H1 (cell line): ENCODE measurements around the gene ANAPC2. TPM values are rescaled to one million over a fixed set of nuclear protein-coding genes. Genes with fewer than 3 reads are reported as not detected.

Experiments
- HDAC6 ChIP-seq: IDR thresholded peaks from one replicate; pipeline ENCODE4 v1.7.1; 2012; ENCODE audit warnings: low read depth, mild to moderate bottlenecking, inconsistent platforms, low read length, moderate library complexity
- polyA plus RNA-seq, 7 experiments: library from polyadenylated mRNA; depleted of rRNA in 3 of 7; stranded (reverse) in 5 of 7; unstranded in 2 of 7; fragments of >200 nt in 5 of 7; fragments of 200-250 nt in 2 of 7; gene quantifications; 1 replicate in 5 of 7; 2 replicates in 1 of 7; 4 replicates in 1 of 7; pipeline versions ENCODE4 v1.2.1 to v1.2.3, GENCODE V29; 2011 to 2013; ENCODE audit warnings: missing spikeins in 2 of 7, mixed read lengths in 2 of 7
- total RNA-seq: library from RNA; stranded (reverse); fragmentation: NEBNext Ultra II Directional; extraction: Animal tissue kit (Norgen Biotek cat#: 25700); gene quantifications from 2 replicates; pipeline ENCODE4 v1.2.1, GENCODE V29; 2021
- TF ChIP-seq, protein P1 (sequence below): IDR thresholded peaks from 2 replicates; pipeline ENCODE4 v1.6.1; 2011; ENCODE audit warnings: low read depth, mild to moderate bottlenecking, low read length; ENCODE audit not compliant: insufficient read depth

ANAPC2 gene
- total and polyA plus RNA-seq, 2 of the 8 experiments (the other 6 are each of a cell fraction or from before 2014, with no cell fraction given), result 30.2 to 37.7 TPM

DNA sequence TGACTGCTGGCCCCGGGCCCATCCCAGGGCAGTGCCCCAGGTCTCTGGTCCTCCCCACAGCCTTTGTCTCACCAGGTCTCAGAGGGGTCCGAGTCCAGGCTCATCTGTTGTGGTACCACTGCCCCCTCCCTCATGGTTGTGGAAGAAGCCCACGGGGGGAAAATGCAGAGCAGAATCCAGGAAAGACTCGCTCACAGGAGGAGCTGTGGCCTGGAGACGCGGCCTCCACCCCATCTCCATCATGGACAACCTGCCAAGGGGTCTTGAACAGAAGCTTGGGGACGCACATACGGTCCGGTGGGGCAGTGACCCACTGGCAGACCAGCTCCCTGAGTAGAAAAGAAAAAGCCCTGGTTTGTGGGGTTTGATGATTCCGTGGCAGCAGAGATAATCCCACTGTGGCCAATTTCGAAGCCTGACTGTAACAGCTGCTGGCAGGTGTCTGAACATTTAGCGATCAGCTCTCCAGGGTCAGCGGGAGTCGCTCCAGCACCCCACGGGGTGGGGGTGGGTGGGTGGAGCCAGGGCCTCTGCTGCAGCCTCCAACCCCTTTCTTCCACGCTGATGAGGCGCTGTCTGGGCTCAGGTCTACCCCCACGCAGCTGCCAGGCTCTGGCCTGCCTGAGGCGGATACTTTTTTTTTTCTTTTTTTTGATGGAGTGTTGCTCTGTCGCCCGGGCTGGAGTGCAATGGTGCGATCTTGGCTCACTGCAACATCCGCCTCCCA is 51.3 kb downstream of the ANAPC2 start (continued):
- TF ChIP-seq, protein P1, sequence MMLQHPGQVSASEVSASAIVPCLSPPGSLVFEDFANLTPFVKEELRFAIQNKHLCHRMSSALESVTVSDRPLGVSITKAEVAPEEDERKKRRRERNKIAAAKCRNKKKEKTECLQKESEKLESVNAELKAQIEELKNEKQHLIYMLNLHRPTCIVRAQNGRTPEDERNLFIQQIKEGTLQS, result no peak
- no peak for TF ChIP-seq HDAC6
